ENCODE measurements around the gene TNIK. TPM values are rescaled to one million over a fixed set of nuclear protein-coding genes. Genes with fewer than 3 reads are reported as not detected.

The TNIK gene
- total RNA-seq, 2 experiments from 2014 or later, result 32.1 to 39.2 TPM

DNA sequence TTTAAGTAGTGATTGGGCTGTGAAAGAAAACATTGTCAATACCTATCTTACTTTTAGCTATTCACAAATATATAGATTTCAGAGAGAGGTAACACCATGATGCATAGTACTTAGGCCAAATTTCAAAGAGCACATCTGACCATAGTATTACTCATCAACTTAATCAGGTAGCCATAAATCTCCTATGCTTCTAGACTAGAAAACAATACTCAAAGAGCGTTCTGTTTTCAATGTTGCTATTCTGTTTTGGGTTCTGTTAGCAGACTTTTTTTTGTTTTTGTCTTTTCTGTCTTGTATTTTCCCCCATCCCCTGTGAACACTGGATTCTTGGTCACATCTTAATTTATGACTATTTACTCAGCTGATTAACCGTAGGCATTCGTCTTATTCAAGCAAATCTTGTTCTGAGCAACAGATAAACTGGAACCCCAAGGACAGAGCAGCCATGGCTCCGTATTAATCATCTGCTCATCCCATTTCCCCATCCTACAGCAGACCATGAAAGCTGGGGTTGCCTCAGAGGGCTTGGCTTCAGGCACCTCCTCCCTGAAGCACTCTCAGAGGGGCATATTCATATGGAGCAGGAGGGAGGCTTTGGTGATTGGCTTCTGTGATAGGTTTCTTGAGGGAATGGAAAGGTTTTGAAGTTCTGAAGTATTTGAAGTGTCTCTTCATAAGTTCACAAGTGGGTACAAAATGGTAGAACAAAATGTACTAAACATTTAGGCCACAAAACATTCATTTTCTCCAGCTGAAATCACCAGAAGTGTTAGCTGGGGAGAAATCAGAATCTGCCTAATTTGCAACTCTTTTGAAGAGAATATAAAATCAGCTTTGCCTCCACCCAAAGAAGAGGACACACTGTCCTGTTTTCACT is 105.3 kb downstream of the TNIK start:
- DNase-seq, result no peak
- H3K4me1 Mint-ChIP-seq (ENCODE audit: low read depth), result peaks cover 5% of the 10 kb centered on the region
- CTCF ChIA-PET, result no interaction called here
- no peak overlapping the region for H3K27ac Mint-ChIP-seq
- POLR2A ChIA-PET, result no interaction called here
- H3K9me3 Mint-ChIP-seq (ENCODE audit: insufficient read depth), result peaks cover 3% of the 10 kb centered on the region
- no peaks in the 10 kb centered on the region for H3K27me3 Mint-ChIP-seq (ENCODE audit: low read depth)
- no peak for ATAC-seq
- peaks cover 6% of the 10 kb centered on the region for H3K36me3 Mint-ChIP-seq (ENCODE audit: low read depth)
- H3K4me3 Mint-ChIP-seq, result no peak overlapping the region

DNA sequence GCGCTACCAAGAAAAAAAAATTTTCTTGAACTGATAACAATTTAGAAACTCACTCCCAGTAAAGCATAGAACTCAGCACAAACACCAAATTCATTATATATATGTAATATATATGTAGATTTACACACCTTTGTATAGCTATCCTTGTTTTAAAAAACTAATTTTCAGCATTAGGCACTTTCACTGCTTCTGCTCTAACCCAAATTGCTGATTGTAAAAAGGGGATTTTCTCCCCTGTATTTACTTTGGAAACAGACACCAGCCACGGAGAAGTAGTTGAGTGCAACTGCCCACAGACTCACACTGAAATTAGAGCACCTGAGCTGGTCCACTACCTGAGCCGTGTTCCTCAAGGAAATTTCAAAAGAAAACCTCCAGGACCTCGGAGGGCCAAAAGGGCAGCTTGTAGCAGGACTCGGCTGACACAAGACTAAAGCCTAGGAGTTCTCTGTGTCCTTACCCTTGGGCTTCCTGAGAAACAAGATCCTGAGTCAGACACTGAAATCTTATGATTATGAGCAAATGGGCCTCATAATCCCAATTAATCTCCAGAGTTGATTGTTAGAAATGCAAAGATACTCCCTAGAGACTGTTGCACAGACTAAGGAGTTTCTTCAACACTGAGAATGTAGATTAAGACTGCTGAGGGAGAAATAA is 106.0 kb downstream of the TNIK start:
- ChIA-PET CTCF (no interaction called here), POLR2A (no interaction called here)
- H3K4me1 Mint-ChIP-seq (ENCODE audit: low read depth), result peaks cover 5% of the 10 kb centered on the region
- no peak for ATAC-seq
- H3K27ac Mint-ChIP-seq, result no peak overlapping the region
- H3K9me3 Mint-ChIP-seq (ENCODE audit: insufficient read depth), result peaks cover 3% of the 10 kb centered on the region
- H3K27me3 Mint-ChIP-seq (ENCODE audit: low read depth), result no peaks in the 10 kb centered on the region
- no peak overlapping the region for H3K4me3 Mint-ChIP-seq
- no peak for DNase-seq
- peaks cover 7% of the 10 kb centered on the region for H3K36me3 Mint-ChIP-seq (ENCODE audit: low read depth)

DNA sequence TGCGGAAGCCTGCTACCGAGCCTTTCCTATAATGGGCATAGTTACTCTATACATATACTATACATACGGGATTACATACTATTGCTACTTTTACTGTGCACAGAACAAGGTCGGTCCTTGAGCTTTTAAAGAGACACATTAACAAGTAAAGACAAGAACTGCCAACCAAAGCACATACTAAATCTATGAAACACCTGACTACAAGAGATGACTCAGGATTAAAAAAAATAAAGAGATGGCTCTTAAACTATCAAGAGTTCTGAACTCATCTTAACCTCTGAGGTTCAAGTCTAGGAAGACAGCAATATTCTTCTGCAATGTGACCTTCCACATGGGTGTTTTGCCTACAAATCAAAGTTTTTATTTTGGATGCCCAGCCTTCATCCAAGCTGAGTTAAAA is 106.8 kb downstream of the TNIK start:
- CTCF ChIA-PET, result no interaction called here
- peaks cover 5% of the 10 kb centered on the region for H3K4me1 Mint-ChIP-seq (ENCODE audit: low read depth)

DNA sequence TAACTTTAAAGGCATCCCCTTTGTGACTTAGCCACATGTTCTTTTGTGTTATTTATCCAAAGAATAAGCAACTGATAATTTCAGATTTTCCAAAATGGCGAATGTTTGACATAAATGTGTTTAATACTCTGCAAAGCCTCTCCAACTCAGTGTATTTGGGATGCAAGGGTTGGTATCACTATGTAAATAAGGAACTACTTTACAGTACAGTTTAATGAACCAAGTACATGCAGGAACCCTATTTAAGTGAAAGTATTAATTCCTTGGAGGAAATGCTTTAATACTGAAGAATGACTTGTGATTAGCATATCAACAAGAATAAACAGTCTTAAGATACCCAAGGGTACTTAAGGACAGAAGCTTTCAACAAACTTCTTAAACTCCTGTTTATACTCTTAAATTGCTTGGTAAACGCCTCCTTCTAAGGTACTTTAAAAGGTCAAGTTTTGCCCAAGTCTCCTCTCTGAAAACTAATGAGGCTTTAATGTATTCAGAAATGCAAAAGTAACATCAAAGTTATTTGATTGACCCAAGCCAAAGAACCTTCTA is 107.7 kb downstream of the TNIK start:
- ATAC-seq (no peak), DNase-seq (no peak)
- H3K4me1 Mint-ChIP-seq (ENCODE audit: low read depth), result peaks cover 5% of the 10 kb centered on the region
- H3K27ac Mint-ChIP-seq, result no peak overlapping the region
- H3K27me3 Mint-ChIP-seq (ENCODE audit: low read depth), result no peaks in the 10 kb centered on the region
- H3K4me3 Mint-ChIP-seq, result no peak overlapping the region
- peaks cover 5% of the 10 kb centered on the region for H3K36me3 Mint-ChIP-seq (ENCODE audit: low read depth)
- ChIA-PET CTCF (no interaction called here), POLR2A (no interaction called here)
- peaks cover 3% of the 10 kb centered on the region for H3K9me3 Mint-ChIP-seq (ENCODE audit: insufficient read depth)

More for the DNA sequence above, 106.8 kb downstream of the TNIK start:
- H3K27ac Mint-ChIP-seq, result no peak overlapping the region
- peaks cover 3% of the 10 kb centered on the region for H3K9me3 Mint-ChIP-seq (ENCODE audit: insufficient read depth)
- H3K36me3 Mint-ChIP-seq (ENCODE audit: low read depth), result peaks cover 8% of the 10 kb centered on the region
- POLR2A ChIA-PET, result no interaction called here
- DNase-seq (no peak), ATAC-seq (no peak)
- no peaks in the 10 kb centered on the region for H3K27me3 Mint-ChIP-seq (ENCODE audit: low read depth)
- no peak overlapping the region for H3K4me3 Mint-ChIP-seq

DNA sequence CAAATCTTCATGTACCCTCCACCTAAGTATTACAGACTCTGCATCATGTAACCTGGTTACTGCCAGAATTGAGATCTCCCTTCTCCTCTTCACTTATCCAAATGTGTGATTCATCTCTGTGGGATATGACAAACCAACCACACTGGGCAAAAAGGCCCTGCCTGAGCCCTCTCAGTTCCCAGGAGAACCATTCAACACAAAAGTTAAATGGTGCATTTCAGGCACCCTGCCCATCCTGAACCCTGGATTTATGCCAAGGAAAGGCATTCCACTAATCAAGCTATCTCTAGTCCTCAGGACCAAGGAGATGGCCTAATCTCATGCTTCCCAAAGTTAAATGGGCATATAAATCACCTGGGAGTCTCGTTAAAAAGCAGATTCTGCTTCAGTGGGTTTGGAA is 108.5 kb downstream of the TNIK start:
- H3K9me3 Mint-ChIP-seq (ENCODE audit: insufficient read depth), result peaks cover 3% of the 10 kb centered on the region
- H3K4me3 Mint-ChIP-seq, result no peak overlapping the region
- H3K27ac Mint-ChIP-seq, result no peak overlapping the region
- H3K36me3 Mint-ChIP-seq (ENCODE audit: low read depth), result peaks cover 9% of the 10 kb centered on the region
- ChIA-PET POLR2A (no interaction called here), CTCF (no interaction called here)
- no peak for DNase-seq
- no peak for ATAC-seq
- H3K4me1 Mint-ChIP-seq (ENCODE audit: low read depth), result peaks cover 4% of the 10 kb centered on the region
- H3K27me3 Mint-ChIP-seq (ENCODE audit: low read depth), result no peaks in the 10 kb centered on the region

DNA sequence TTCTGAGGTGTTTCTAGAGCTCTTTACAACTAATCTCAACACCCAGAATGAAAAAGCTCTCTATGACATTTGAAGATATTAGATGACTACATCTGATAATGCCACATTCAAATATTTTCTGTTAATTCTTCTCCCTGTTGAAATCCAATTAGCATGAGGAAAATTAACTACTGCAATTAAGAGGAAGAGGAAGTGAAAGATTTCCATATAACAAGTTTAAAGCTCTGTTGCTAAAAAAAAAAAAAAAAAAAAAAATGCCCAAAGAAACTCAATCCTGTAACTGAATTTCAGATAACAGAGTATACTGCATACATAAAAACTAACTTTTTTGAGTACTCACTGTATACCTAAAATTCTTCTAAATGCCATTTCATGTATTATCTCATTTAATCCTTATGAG is 109.8 kb downstream of the TNIK start:
- ATAC-seq, result no peak
- POLR2A ChIA-PET, result no interaction called here

DNA sequence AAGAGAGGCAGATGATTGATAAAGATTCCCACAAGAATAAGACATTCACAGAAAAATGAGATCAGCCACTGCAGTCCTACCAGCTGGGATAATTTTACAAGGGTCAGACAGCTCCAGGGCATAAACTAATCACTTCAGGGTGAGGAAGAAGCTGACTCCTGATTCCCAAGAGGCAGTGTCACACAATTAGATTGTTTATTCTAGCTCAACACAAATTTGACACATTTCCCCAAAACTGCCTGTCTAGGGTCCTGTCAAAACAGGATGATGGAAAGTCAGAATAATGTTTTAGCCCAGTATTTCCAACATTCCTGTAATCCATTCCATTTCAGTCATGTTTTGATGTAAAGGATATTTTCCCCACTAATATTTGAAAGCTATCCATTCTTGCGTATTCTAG is 110.8 kb downstream of the TNIK start:
- no peak overlapping the region for H3K27ac Mint-ChIP-seq
- H3K36me3 Mint-ChIP-seq (ENCODE audit: low read depth), result peaks cover 10% of the 10 kb centered on the region
- POLR2A ChIA-PET, result no interaction called here
- no peaks in the 10 kb centered on the region for H3K4me1 Mint-ChIP-seq (ENCODE audit: low read depth)
- DNase-seq, result no peak
- H3K4me3 Mint-ChIP-seq, result no peak overlapping the region
- CTCF ChIA-PET, result interaction anchor here (0.8 to 3.7 kb wide), 2 partner anchors 19 to 20 kb away, joined by 3 to 13 read pairs; no protein-coding TSS in a partner anchor
- H3K27me3 Mint-ChIP-seq (ENCODE audit: low read depth), result no peaks in the 10 kb centered on the region
- peaks cover 3% of the 10 kb centered on the region for H3K9me3 Mint-ChIP-seq (ENCODE audit: insufficient read depth)
- ATAC-seq, result no peak

More for the DNA sequence above, 109.8 kb downstream of the TNIK start:
- H3K27me3 Mint-ChIP-seq (ENCODE audit: low read depth), result no peaks in the 10 kb centered on the region
- peaks cover 12% of the 10 kb centered on the region for H3K36me3 Mint-ChIP-seq (ENCODE audit: low read depth)
- H3K4me1 Mint-ChIP-seq (ENCODE audit: low read depth), result no peaks in the 10 kb centered on the region
- no peak overlapping the region for H3K4me3 Mint-ChIP-seq
- no peak overlapping the region for H3K27ac Mint-ChIP-seq
- peaks cover 3% of the 10 kb centered on the region for H3K9me3 Mint-ChIP-seq (ENCODE audit: insufficient read depth)
- CTCF ChIA-PET, result interaction anchor here (0.8 to 3.7 kb wide), 2 partner anchors 18 to 21 kb away, joined by 3 to 13 read pairs; no protein-coding TSS in a partner anchor
- DNase-seq, result no peak

DNA sequence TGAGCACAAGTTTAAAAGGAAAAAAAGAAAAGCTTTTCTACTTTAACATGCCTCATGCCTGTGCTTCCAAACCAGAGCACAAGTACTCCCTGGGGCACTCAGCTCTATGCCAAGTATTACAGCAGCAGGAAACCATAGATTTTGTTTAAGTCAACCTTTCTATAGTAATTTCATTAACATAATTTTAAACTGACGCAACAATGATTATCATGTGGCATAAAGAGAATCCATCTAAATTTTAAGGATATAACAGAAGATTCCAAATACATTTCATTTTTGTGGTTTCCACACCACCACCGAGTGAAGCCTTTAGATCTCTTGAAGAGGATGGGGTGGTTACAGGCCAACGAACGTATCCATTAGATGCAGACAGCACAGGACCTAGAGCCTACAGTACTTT is 112.1 kb downstream of the TNIK start:
- Mint-ChIP-seq H3K27me3 (ENCODE audit: low read depth) (no peaks in the 10 kb centered on the region), H3K4me3 (no peak overlapping the region), H3K9me3 (ENCODE audit: insufficient read depth) (peaks cover 3% of the 10 kb centered on the region), H3K36me3 (ENCODE audit: low read depth) (peaks cover 16% of the 10 kb centered on the region), H3K27ac (no peak overlapping the region), H3K4me1 (ENCODE audit: low read depth) (no peaks in the 10 kb centered on the region)
- DNase-seq, result no peak
- POLR2A ChIA-PET, result interaction anchor here (0.8 to 1.2 kb wide), 2 partner anchors 19 to 113 kb away, joined by 3 read pairs; no protein-coding TSS in a partner anchor
- CTCF ChIA-PET, result interaction anchor here (1.1 to 3.7 kb wide), 2 partner anchors 19 to 185 kb away, joined by 3 to 13 read pairs; no protein-coding TSS in a partner anchor
- no peak for ATAC-seq

DNA sequence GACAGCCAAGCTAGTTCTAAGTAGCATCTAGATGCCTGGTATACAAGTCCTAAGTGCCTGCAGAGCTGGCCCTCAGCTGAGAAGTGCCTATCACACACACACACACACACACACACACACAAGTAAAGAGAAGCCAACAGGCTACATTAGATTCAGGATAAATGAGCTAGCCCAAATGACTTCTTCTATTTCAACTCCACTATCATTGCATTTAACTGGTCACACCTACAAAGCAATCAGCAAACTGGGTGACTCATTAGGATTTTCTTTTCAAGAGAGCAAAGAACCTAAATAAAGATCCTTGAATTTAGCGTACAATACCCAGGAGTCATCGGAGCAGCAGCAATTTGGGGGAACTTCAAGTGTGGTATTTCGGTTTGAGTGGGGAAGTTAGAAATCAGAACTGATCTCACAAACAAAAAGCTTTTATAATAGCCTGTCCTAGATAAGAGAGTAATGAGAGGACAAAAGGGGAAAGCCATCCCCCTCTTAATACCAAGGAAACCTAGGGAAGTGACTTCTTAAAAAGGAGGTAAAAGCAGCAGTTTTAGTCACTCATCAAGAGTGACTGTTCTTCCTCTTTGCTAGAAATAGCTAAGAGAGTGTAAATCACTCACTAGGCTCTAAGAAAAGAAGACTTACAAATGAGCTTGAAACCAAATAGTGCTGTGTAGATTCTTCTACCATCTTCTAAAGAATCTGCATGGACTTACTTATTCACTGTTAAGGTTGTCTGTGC is 112.7 kb downstream of the TNIK start:
- H3K36me3 Mint-ChIP-seq (ENCODE audit: low read depth), result peaks cover 19% of the 10 kb centered on the region
- H3K4me1 Mint-ChIP-seq (ENCODE audit: low read depth), result no peaks in the 10 kb centered on the region
- no peak overlapping the region for H3K27ac Mint-ChIP-seq
- H3K4me3 Mint-ChIP-seq, result no peak overlapping the region
- POLR2A ChIA-PET, result interaction anchor here (0.8 to 1.2 kb wide), 2 partner anchors 19 to 113 kb away, joined by 3 read pairs; no protein-coding TSS in a partner anchor
- H3K27me3 Mint-ChIP-seq (ENCODE audit: low read depth), result no peaks in the 10 kb centered on the region
- CTCF ChIA-PET, result interaction anchor here (0.7 to 3.7 kb wide), 3 partner anchors 18 to 184 kb away, joined by 3 to 13 read pairs (median 3); no protein-coding TSS in a partner anchor
- DNase-seq (no peak), ATAC-seq (no peak)
- peaks cover 4% of the 10 kb centered on the region for H3K9me3 Mint-ChIP-seq (ENCODE audit: insufficient read depth)

DNA sequence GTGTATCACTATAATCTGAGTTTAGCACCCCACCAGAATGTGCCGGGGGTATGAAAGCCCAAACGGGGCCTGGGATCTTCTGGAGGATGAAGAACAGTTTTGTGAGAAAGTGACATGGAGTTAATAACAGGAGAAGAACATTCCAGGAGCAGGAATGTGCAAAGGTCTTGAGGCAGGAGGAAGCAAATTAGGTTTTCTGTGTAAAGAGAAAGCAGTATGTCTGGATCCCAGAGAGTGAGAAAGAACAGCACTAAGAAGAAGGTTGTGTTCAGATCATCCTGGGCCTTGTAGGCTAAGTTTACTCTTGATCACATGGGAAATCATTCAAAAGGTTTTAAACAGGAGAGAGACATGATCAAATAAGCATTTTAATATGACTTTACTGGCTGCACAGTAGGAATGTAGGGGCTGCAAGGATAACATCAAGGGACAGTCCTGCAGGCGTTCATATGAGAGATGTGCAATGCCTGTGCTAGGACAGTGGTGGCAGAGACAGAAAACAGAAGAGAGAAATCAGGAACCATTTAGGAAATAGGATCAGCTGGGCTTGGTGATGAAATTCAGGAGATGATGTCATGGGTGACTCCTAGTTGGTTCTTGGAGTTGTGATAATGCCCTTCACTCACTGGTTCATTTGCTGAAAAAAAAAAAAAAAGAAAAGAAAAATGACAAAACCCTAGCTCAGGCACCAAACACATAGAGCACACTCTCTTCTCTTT is 113.5 kb downstream of the TNIK start:
- no peak for DNase-seq
- no peaks in the 10 kb centered on the region for H3K27me3 Mint-ChIP-seq (ENCODE audit: low read depth)
- no peak overlapping the region for H3K27ac Mint-ChIP-seq
- ChIA-PET POLR2A (no interaction called here), CTCF (interaction anchor here (1.1 to 3.7 kb wide), 2 partner anchors 18 to 184 kb away, joined by 3 to 13 read pairs; no protein-coding TSS in a partner anchor)
- no peak for ATAC-seq
- no peak overlapping the region for H3K4me3 Mint-ChIP-seq
- H3K4me1 Mint-ChIP-seq (ENCODE audit: low read depth), result no peaks in the 10 kb centered on the region
- peaks cover 19% of the 10 kb centered on the region for H3K36me3 Mint-ChIP-seq (ENCODE audit: low read depth)
- H3K9me3 Mint-ChIP-seq (ENCODE audit: insufficient read depth), result peaks cover 7% of the 10 kb centered on the region

DNA sequence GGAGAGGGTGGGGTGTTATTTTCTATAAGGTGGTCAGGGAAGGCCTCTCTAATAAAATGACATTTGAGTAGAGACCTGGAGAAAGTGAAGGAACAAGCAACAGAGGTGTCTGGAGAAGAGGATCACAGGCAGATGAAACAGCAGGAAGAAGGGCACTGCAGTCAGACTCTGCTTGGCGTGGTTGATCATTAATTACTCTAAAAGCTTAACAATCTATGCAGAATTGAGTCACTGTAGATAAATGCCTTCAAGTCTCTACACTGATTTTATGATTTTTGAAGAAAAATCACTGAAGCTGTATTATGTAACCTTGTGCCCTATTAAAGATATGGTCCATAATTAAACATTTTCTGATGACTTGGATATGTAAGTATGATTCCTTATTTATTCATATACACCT is 114.2 kb downstream of the TNIK start:
- ChIA-PET POLR2A (no interaction called here), CTCF (no interaction called here)
- peaks cover 19% of the 10 kb centered on the region for H3K36me3 Mint-ChIP-seq (ENCODE audit: low read depth)
- ATAC-seq (no peak), DNase-seq (no peak)
- H3K9me3 Mint-ChIP-seq (ENCODE audit: insufficient read depth), result peaks cover 7% of the 10 kb centered on the region
- no peaks in the 10 kb centered on the region for H3K4me1 Mint-ChIP-seq (ENCODE audit: low read depth)
- no peaks in the 10 kb centered on the region for H3K27me3 Mint-ChIP-seq (ENCODE audit: low read depth)
- H3K27ac Mint-ChIP-seq, result no peak overlapping the region
- H3K4me3 Mint-ChIP-seq, result no peak overlapping the region
